Mesenchymal stem cell (in vitro differentiated cells and primary cell): ENCODE measurements around the gene FBXL15.
A peak's percentile ranks its signal among the peaks of the same experiment; 100 is the strongest.

Experiments used
- DNase-seq: peaks from one replicate; pipeline ENCODE4 v3.0.0-alpha.2; 2013
- H2AFZ ChIP-seq: one replicate; pipeline ENCODE4 v1.6.1; 2013; ENCODE audit warnings: low read depth, mild to moderate bottlenecking, control low read depth, inconsistent platforms, low read length, moderate library complexity
- H2AK5ac ChIP-seq: 2 replicates; pipeline ENCODE4 v1.6.1; 2013; ENCODE audit warnings: low read length, moderate library complexity, mild to moderate bottlenecking, inconsistent platforms; ENCODE audit not compliant: severe bottlenecking
- H2BK120ac ChIP-seq: one replicate; pipeline ENCODE4 v1.6.1; 2013; ENCODE audit warnings: low read depth, mild to moderate bottlenecking, inconsistent platforms, low read length, moderate library complexity
- H2BK12ac ChIP-seq, 2 experiments: one replicate each; pipeline ENCODE4 v1.6.1; 2013; ENCODE audit warnings: inconsistent platforms in 2 of 2, low read length in 2 of 2, mild to moderate bottlenecking in 2 of 2, moderate library complexity in 2 of 2, control low read depth in 1 of 2
- H2BK15ac ChIP-seq: one replicate; pipeline ENCODE4 v1.6.1; 2013; ENCODE audit warnings: mild to moderate bottlenecking, low read depth, inconsistent platforms; ENCODE audit not compliant: poor library complexity, severe bottlenecking
- H2BK5ac ChIP-seq: 2 replicates; pipeline ENCODE4 v1.6.1; 2013; ENCODE audit warnings: low read depth, mild to moderate bottlenecking, low read length, control low read depth, inconsistent platforms; ENCODE audit not compliant: poor library complexity, severe bottlenecking
- H3K14ac ChIP-seq, 2 experiments: one replicate each; pipeline ENCODE4 v1.6.1; 2013; ENCODE audit warnings: inconsistent platforms in 2 of 2, low read length in 2 of 2, control low read depth in 1 of 2, mild to moderate bottlenecking in 1 of 2, moderate library complexity in 1 of 2
- H3K18ac ChIP-seq, 2 experiments: one replicate each; pipeline ENCODE4 v1.6.1; 2013; ENCODE audit warnings: inconsistent platforms in 2 of 2, low read length in 2 of 2, control low read depth in 1 of 2, low read depth in 1 of 2, mild to moderate bottlenecking in 1 of 2
- H3K23ac ChIP-seq, 2 experiments: one replicate each; pipeline ENCODE4 v1.6.1; 2013; ENCODE audit warnings: inconsistent platforms in 2 of 2, low read length in 2 of 2, mild to moderate bottlenecking in 2 of 2, moderate library complexity in 2 of 2, control low read depth in 1 of 2
- H3K27ac ChIP-seq: 2 replicates; pipeline ENCODE4 v1.5.1; 2013; ENCODE audit warnings: mild to moderate bottlenecking, moderate library complexity, low read length, control low read depth, inconsistent platforms; ENCODE audit not compliant: poor library complexity, severe bottlenecking
- H3K27me3 ChIP-seq, 2 experiments: 2 replicates each; pipeline versions ENCODE4 v1.6.1 to v1.7.0; 2013; ENCODE audit warnings: low read length in 2 of 2, mild to moderate bottlenecking in 2 of 2, moderate library complexity in 2 of 2, control low read depth in 1 of 2, inconsistent platforms in 1 of 2; ENCODE audit not compliant: control insufficient read depth in 1 of 2, insufficient read depth in 1 of 2
- H3K36me3 ChIP-seq, 2 experiments: 2 replicates each; pipeline versions ENCODE4 v1.6.1 to v1.7.0; 2013; ENCODE audit warnings: low read length in 2 of 2, control low read depth in 1 of 2, inconsistent platforms in 1 of 2, low read depth in 1 of 2, mild to moderate bottlenecking in 1 of 2; ENCODE audit not compliant: insufficient read depth in 2 of 2, control insufficient read depth in 1 of 2
- H3K4ac ChIP-seq, 2 experiments: one replicate each; pipeline ENCODE4 v1.6.1; 2013; ENCODE audit warnings: inconsistent platforms in 2 of 2, low read length in 2 of 2, mild to moderate bottlenecking in 2 of 2, moderate library complexity in 2 of 2, control low read depth in 1 of 2, low read depth in 1 of 2
- H3K4me1 ChIP-seq: 2 replicates; pipeline ENCODE4 v1.6.1; 2013; ENCODE audit warnings: low read depth, low read length, control low read depth; ENCODE audit not compliant: control insufficient read depth, insufficient read depth
- H3K4me2 ChIP-seq: 2 replicates; pipeline ENCODE4 v1.6.1; 2013; ENCODE audit warnings: low read length, mild to moderate bottlenecking, inconsistent platforms; ENCODE audit not compliant: poor library complexity, severe bottlenecking
- H3K4me3 ChIP-seq, 2 experiments: 2 replicates each; pipeline versions ENCODE4 v1.5.1 to v1.7.0; 2013; ENCODE audit warnings: low read length in 2 of 2, mild to moderate bottlenecking in 2 of 2, control low read depth in 1 of 2, low read depth in 1 of 2; ENCODE audit not compliant: insufficient read depth in 1 of 2
- H3K79me1 ChIP-seq: replicated peaks from 2 replicates; pipeline ENCODE4 v1.6.1; 2013; ENCODE audit warnings: mild to moderate bottlenecking, control low read depth, low read length, inconsistent platforms; ENCODE audit not compliant: poor library complexity, severe bottlenecking
- H3K9ac ChIP-seq: 2 replicates; pipeline ENCODE4 v1.7.0; 2013; ENCODE audit warnings: mild to moderate bottlenecking, low read length, moderate library complexity
- H3K9me3 ChIP-seq: 2 replicates; pipeline ENCODE4 v1.7.0; 2013; ENCODE audit warnings: mild to moderate bottlenecking, low read length; ENCODE audit not compliant: control insufficient read depth
- H4K8ac ChIP-seq: one replicate; pipeline ENCODE4 v1.6.1; 2013; ENCODE audit warnings: inconsistent platforms, mild to moderate bottlenecking, low read length, moderate library complexity
- H4K91ac ChIP-seq: one replicate; pipeline ENCODE4 v1.6.1; 2013; ENCODE audit warnings: mild to moderate bottlenecking, low read length, inconsistent platforms
- WGBS: methylation state at CpG from one replicate; pipeline ENCODE4 v1.1.7; 2013; ENCODE audit warnings: mixed read lengths; 5-methylcytosine and 5-hydroxymethylcytosine counted together
- small RNA-seq: library from polyadenylated mRNA; stranded (forward); fragments of <200 nt; extraction: miRNeasy Mini kit (QIAGEN cat#:217004); gene quantifications from one replicate; pipeline ENCODE3, GENCODE V24; 2013; ENCODE audit warnings: low read depth

Gene FBXL15

GRCh38 chr10:102467971-102468438 lies 47.4 kb downstream of the FBXL15 start:
- Histone ChIP-seq H3K27me3 (peaks cover 12 to 56% of the 10 kb centered on the region in 2 experiments), H3K79me1 (no peaks in the 10 kb centered on the region), H2BK12ac (no peak overlapping the region), H3K9me3 (no peaks in the 10 kb centered on the region), H3K9ac (no peak overlapping the region), H3K23ac (no peak overlapping the region), H4K8ac (no peak overlapping the region), H3K4me2 (no peak overlapping the region), H3K27ac (no peak overlapping the region), H3K14ac (no peak overlapping the region), H2BK120ac (no peak overlapping the region), H3K4ac (no peak overlapping the region), H3K4me1 (no peaks in the 10 kb centered on the region), H2BK5ac (no peak overlapping the region), H4K91ac (no peak overlapping the region), H3K4me3 (no peak overlapping the region), H3K36me3 (no peaks in the 10 kb centered on the region), H2AK5ac (no peak overlapping the region), H2BK15ac (no peak overlapping the region), H3K18ac (no peak overlapping the region), H2AFZ (no peak overlapping the region)
- WGBS, result 76% methylated on average over 5 of the region's 6 CpGs
- DNase-seq, result no peak

GRCh38 chr10:102468683-102469082 lies 48.0 kb downstream of the FBXL15 start:
- H3K79me1 ChIP-seq, result no peaks in the 10 kb centered on the region
- no peaks in the 10 kb centered on the region for H3K9me3 ChIP-seq
- no peak overlapping the region for H3K9ac ChIP-seq
- no peak overlapping the region for H4K8ac ChIP-seq
- no peak overlapping the region for H3K4me2 ChIP-seq
- peak overlapping the region; percentile 15 for H4K91ac ChIP-seq
- no peak overlapping the region for H3K4ac ChIP-seq
- DNase-seq, result no peak
- no peaks in the 10 kb centered on the region for H3K36me3 ChIP-seq
- H3K27ac ChIP-seq, result no peak overlapping the region
- H3K23ac ChIP-seq, result no peak overlapping the region
- H2AFZ ChIP-seq, result no peak overlapping the region
- H3K4me3 ChIP-seq, result no peak overlapping the region
- no peak overlapping the region for H2BK15ac ChIP-seq
- no peak overlapping the region for H2AK5ac ChIP-seq
- WGBS, result 94% methylated on average over 9 of the region's 9 CpGs
- H3K14ac ChIP-seq, result no peak overlapping the region
- H3K18ac ChIP-seq, result no peak overlapping the region
- no peak overlapping the region for H2BK5ac ChIP-seq
- no peak overlapping the region for H2BK120ac ChIP-seq
- peaks cover 2% of the 10 kb centered on the region for H3K4me1 ChIP-seq
- H3K27me3 ChIP-seq, result peaks cover 5 to 59% of the 10 kb centered on the region in 2 experiments
- no peak overlapping the region for H2BK12ac ChIP-seq

- H2BK120ac ChIP-seq, result no peak overlapping the region
- no peak overlapping the region for H3K14ac ChIP-seq
- no peak overlapping the region for H3K4me2 ChIP-seq
- DNase-seq, result no peak
- no peaks in the 10 kb centered on the region for H3K36me3 ChIP-seq
- no peak overlapping the region for H3K18ac ChIP-seq
- no peak overlapping the region for H4K8ac ChIP-seq
- no peak overlapping the region for H2BK12ac ChIP-seq
- H2AK5ac ChIP-seq, result no peak overlapping the region
- H3K4ac ChIP-seq, result no peak overlapping the region
- H3K23ac ChIP-seq, result no peak overlapping the region
- no peaks in the 10 kb centered on the region for H3K9me3 ChIP-seq
- H2BK5ac ChIP-seq, result no peak overlapping the region
- H3K4me3 ChIP-seq, result no peak overlapping the region
- no peak overlapping the region for H4K91ac ChIP-seq
- H3K4me1 ChIP-seq, result peaks cover 8% of the 10 kb centered on the region
- H3K9ac ChIP-seq, result no peak overlapping the region
- H3K27ac ChIP-seq, result no peak overlapping the region
- no peak overlapping the region for H2AFZ ChIP-seq
- 94% methylated on average over 32 of the region's 36 CpGs for WGBS
- no peak overlapping the region for H2BK15ac ChIP-seq
- peaks cover 0 to 53% of the 10 kb centered on the region in 2 experiments for H3K27me3 ChIP-seq
- H3K79me1 ChIP-seq, result no peaks in the 10 kb centered on the region
Measured at GRCh38 chr10:102470579-102471546, 50.2 kb downstream of the FBXL15 start.

Small RNA genes within 50 kb of the gene (small RNA-seq; reads per million reads assigned to genes)
- gene MIR146B, result 3,161 reads per million, percentile 99 among the genes with 10 or more reads in this experiment
